ENCODE results near the gene CHIT1.

CHIT1 gene

GRCh38 chr1:203186446-203187303 lies 42.8 kb downstream of the CHIT1 start, which contains the start of gene CHI3L1:
CHI3L1 (minus strand) TSS chr1:203186704; CDS start chr1:203186623, 81 bp downstream.
- no peak for DNase-seq

GRCh38 chr1:203186091-203186445 lies 43.4 kb downstream of the CHIT1 start:
- DNase-seq = no peak

GRCh38 chr1:203185585-203185984 lies 43.9 kb downstream of the CHIT1 start:
- no peak for DNase-seq

- DNase-seq = no peak
These were observed 44.4 kb downstream of the CHIT1 start for GRCh38 chr1:203185061-203185461.

- no peak for DNase-seq
These were observed 45.0 kb downstream of the CHIT1 start for GRCh38 chr1:203184467-203184866.

GRCh38 chr1:203183828-203184227 lies 45.6 kb downstream of the CHIT1 start:
- no peak for DNase-seq

- no peak for DNase-seq
These were observed 47.0 kb downstream of the CHIT1 start for GRCh38 chr1:203182387-203182953.

GRCh38 chr1:203181586-203182386 lies 47.7 kb downstream of the CHIT1 start:
- no peak for DNase-seq

GRCh38 chr1:203180611-203181330 lies 48.7 kb downstream of the CHIT1 start:
- DNase-seq = no peak

GRCh38 chr1:203179667-203180005 lies 49.8 kb downstream of the CHIT1 start:
- DNase-seq = no peak

GRCh38 chr1:203178821-203179666 lies 50.4 kb downstream of the CHIT1 start:
- DNase-seq = no peak

- no peak for DNase-seq
These were observed 51.4 kb downstream of the CHIT1 start for GRCh38 chr1:203178083-203178482.

- peak; percentile 42 for DNase-seq
These were observed 51.9 kb downstream of the CHIT1 start for GRCh38 chr1:203177470-203178039.

- no peak for DNase-seq
These were observed 52.5 kb downstream of the CHIT1 start for GRCh38 chr1:203177036-203177405.

- no peak for DNase-seq
These were observed 53.0 kb downstream of the CHIT1 start for GRCh38 chr1:203176273-203177035.

GRCh38 chr1:203175827-203176241 lies 53.6 kb downstream of the CHIT1 start:
- no peak for DNase-seq

- DNase-seq = no peak
These were observed 54.1 kb downstream of the CHIT1 start, which contains the start of gene MYBPH for GRCh38 chr1:203175237-203175826. MYBPH (minus strand) TSS chr1:203175826; CDS start chr1:203175755, 71 bp downstream.

GRCh38 chr1:203174324-203174985 lies 55.0 kb downstream of the CHIT1 start:
- no peak for DNase-seq

- DNase-seq = no peak
These were observed 55.9 kb downstream of the CHIT1 start for GRCh38 chr1:203173566-203173965.

GRCh38 chr1:203173011-203173555 lies 56.4 kb downstream of the CHIT1 start:
- DNase-seq = no peak
